ENCODE data around the gene CCDC184.

DNA sequence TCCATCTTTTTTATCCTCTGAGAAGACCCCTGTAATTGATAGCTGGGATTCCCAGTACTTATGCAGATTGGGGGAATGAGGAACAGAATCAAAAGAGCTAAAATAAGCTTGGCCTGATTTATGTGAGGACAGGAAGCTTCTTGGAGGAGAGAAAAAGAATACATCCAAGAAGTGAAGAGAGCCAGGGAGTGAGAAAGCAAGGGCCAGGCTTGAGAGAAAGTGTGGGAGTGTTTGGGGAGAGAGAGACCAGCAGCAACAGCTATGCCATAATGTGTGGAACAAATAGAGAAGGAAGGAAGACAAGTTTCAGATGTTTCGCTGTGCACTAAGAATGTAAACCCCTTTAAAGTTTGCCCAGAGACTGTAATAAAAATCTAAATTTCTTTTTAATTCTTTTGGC is 4.0 kb upstream of the CCDC184 start:
- no peak for TF ChIP-seq GLIS3 (CRISPR knock-in tag; IDR thresholded peaks at IDR 0.05)
- TF ChIP-seq TSHZ2 (CRISPR knock-in tag; IDR thresholded peaks at IDR 0.05) = no peak
- no peak for TF ChIP-seq ZFP3 (CRISPR knock-in tag; IDR thresholded peaks at IDR 0.05)
- no peak for TF ChIP-seq ARNTL (CRISPR knock-in tag; IDR thresholded peaks at IDR 0.05; ENCODE audit: borderline replicate concordance, low read depth)
- TF ChIP-seq ZNF70 (CRISPR knock-in tag; IDR thresholded peaks at IDR 0.05) = no peak
- no peak for TF ChIP-seq RARB (CRISPR knock-in tag; IDR thresholded peaks at IDR 0.05)
- TF ChIP-seq OSR1 (CRISPR knock-in tag; IDR thresholded peaks at IDR 0.05) = no peak
- TF ChIP-seq ZFP30 (CRISPR knock-in tag; IDR thresholded peaks at IDR 0.05) = no peak
- no peak for TF ChIP-seq CSDC2 (CRISPR knock-in tag; IDR thresholded peaks at IDR 0.05)

Data from SK-N-SH treated with all-trans-retinoic acid at 6 μM for 48 hours (cell line).